LNCaP clone FGC (cell line): Measurements from ENCODE around the gene ITGA1.

ENCODE experiments used
- DNase-seq: peaks from one replicate; pipeline ENCODE4 v3.0.0-alpha.2; 2011; ENCODE audit warnings: low read depth
- H3K4me3 ChIP-seq: 2 replicates; pipeline ENCODE4 v1.5.1; 2011; ENCODE audit warnings: mild to moderate bottlenecking, low read depth, low read length, control low read depth
- CTCF ChIP-seq: IDR thresholded peaks from 2 replicates; pipeline ENCODE4 v1.5.1; 2012; ENCODE audit warnings: mild to moderate bottlenecking; ENCODE audit not compliant: control insufficient read depth, insufficient read depth; ENCODE audit errors: extremely low read depth

Gene ITGA1

GRCh38 chr5:52867809-52868208 is 80.1 kb downstream of the ITGA1 start:
- no peak for DNase-seq
- no peak for TF ChIP-seq CTCF
- H3K4me3 ChIP-seq = no peak overlapping the region

- DNase-seq = no peak
- TF ChIP-seq CTCF = no peak
- H3K4me3 ChIP-seq = no peak overlapping the region
Measured at GRCh38 chr5:52868417-52868816, 80.7 kb downstream of the ITGA1 start.

- no peak for DNase-seq
- no peak for TF ChIP-seq CTCF
- H3K4me3 ChIP-seq = no peak overlapping the region
Measured at GRCh38 chr5:52869391-52869790, 81.7 kb downstream of the ITGA1 start.

GRCh38 chr5:52870448-52870847 is 82.7 kb downstream of the ITGA1 start:
- no peak for TF ChIP-seq CTCF
- no peak overlapping the region for H3K4me3 ChIP-seq
- no peak for DNase-seq

GRCh38 chr5:52875827-52876226 is 88.1 kb downstream of the ITGA1 start:
- no peak for TF ChIP-seq CTCF

GRCh38 chr5:52876456-52876855 is 88.7 kb downstream of the ITGA1 start:
- H3K4me3 ChIP-seq = no peak overlapping the region
- no peak for TF ChIP-seq CTCF
- no peak for DNase-seq

More at GRCh38 chr5:52875827-52876226, 88.1 kb downstream of the ITGA1 start:
- no peak for DNase-seq
- no peak overlapping the region for H3K4me3 ChIP-seq

- TF ChIP-seq CTCF = no peak
- H3K4me3 ChIP-seq = no peak overlapping the region
- no peak for DNase-seq
Measured at GRCh38 chr5:52878656-52879055, 90.9 kb downstream of the ITGA1 start.
